Neuronal stem cell (in vitro differentiated cells): ENCODE measurements around the gene ARRDC1.

Source experiments
- DNase-seq: peaks from one replicate; pipeline ENCODE4 v3.0.0-alpha.2; 2013; ENCODE audit warnings: low spot score
- H2AFZ ChIP-seq: one replicate; pipeline ENCODE4 v1.6.1; 2013; ENCODE audit warnings: mild to moderate bottlenecking, low read length, inconsistent platforms
- H2AK5ac ChIP-seq: 2 replicates; pipeline ENCODE4 v1.6.1; 2013; ENCODE audit warnings: low read depth, mild to moderate bottlenecking, inconsistent platforms, low read length, moderate library complexity, mixed read lengths
- H2BK120ac ChIP-seq: 2 replicates; pipeline ENCODE4 v1.6.1; 2013; ENCODE audit warnings: low read depth, mild to moderate bottlenecking, inconsistent platforms, low read length, moderate library complexity, mixed read lengths
- H2BK12ac ChIP-seq: one replicate; pipeline ENCODE4 v1.6.1; 2013; ENCODE audit warnings: low read length, inconsistent platforms
- H2BK15ac ChIP-seq: 2 replicates; pipeline ENCODE4 v1.6.1; 2013; ENCODE audit warnings: mild to moderate bottlenecking, low read length, inconsistent platforms, mixed read lengths
- H2BK5ac ChIP-seq: one replicate; pipeline ENCODE4 v1.6.1; 2013; ENCODE audit warnings: inconsistent platforms, mild to moderate bottlenecking, low read length, moderate library complexity
- H3K14ac ChIP-seq: one replicate; pipeline ENCODE4 v1.6.1; 2013; ENCODE audit warnings: low read length, inconsistent platforms
- H3K18ac ChIP-seq: 2 replicates; pipeline ENCODE4 v1.6.1; 2013; ENCODE audit warnings: low read length, inconsistent platforms
- H3K23ac ChIP-seq: 2 replicates; pipeline ENCODE4 v1.6.1; 2013; ENCODE audit warnings: low read depth, mild to moderate bottlenecking, mixed read lengths, low read length, inconsistent platforms; ENCODE audit not compliant: poor library complexity
- H3K27ac ChIP-seq: replicated peaks from 3 replicates; pipeline ENCODE4 v1.5.1; 2013; ENCODE audit warnings: low read length, inconsistent platforms
- H3K27me3 ChIP-seq, 3 experiments: 2 replicates each; pipeline ENCODE4 v1.6.1; 2013; ENCODE audit warnings: low read length in 3 of 3, mild to moderate bottlenecking in 2 of 3, inconsistent platforms in 1 of 3, low read depth in 1 of 3, mixed read lengths in 1 of 3, moderate library complexity in 1 of 3; ENCODE audit not compliant: control insufficient read depth in 3 of 3, insufficient read depth in 3 of 3
- H3K36me3 ChIP-seq, 2 donors: replicated peaks in 1 of 2; 2 replicates each; pipeline ENCODE4 v1.6.1; 2013; ENCODE audit warnings: low read length in 2 of 2; ENCODE audit not compliant: control insufficient read depth in 2 of 2, insufficient read depth in 2 of 2
- H3K4ac ChIP-seq: 2 replicates; pipeline ENCODE4 v1.6.1; 2013; ENCODE audit warnings: inconsistent platforms, mild to moderate bottlenecking, low read length, moderate library complexity
- H3K4me1 ChIP-seq, 2 donors: 1 replicate in 1 of 2; 2 replicates in 1 of 2; pipeline ENCODE4 v1.6.1; 2013; ENCODE audit warnings: low read length in 2 of 2, low read depth in 1 of 2; ENCODE audit not compliant: control insufficient read depth in 2 of 2, insufficient read depth in 1 of 2
- H3K4me2 ChIP-seq: one replicate; pipeline ENCODE4 v1.6.1; 2013; ENCODE audit warnings: mild to moderate bottlenecking, low read length, inconsistent platforms; ENCODE audit not compliant: insufficient read depth, poor library complexity, severe bottlenecking
- H3K4me3 ChIP-seq, 2 donors: 2 replicates each; pipeline ENCODE4 v1.5.1; 2013; ENCODE audit warnings: low read length in 2 of 2, mild to moderate bottlenecking in 2 of 2, inconsistent platforms in 1 of 2, moderate library complexity in 1 of 2
- H3K79me1 ChIP-seq: one replicate; pipeline ENCODE4 v1.6.1; 2013; ENCODE audit warnings: low read depth, mild to moderate bottlenecking, inconsistent platforms, low read length, moderate library complexity
- H3K9ac ChIP-seq: one replicate; pipeline ENCODE4 v1.6.1; 2013; ENCODE audit warnings: mild to moderate bottlenecking, low read depth, low read length, inconsistent platforms; ENCODE audit not compliant: poor library complexity
- H3K9me3 ChIP-seq, 2 donors: replicated peaks in 1 of 2; 2 replicates each; pipeline versions ENCODE3 to v1.6.1; 2013; ENCODE audit warnings: low read length in 2 of 2, mild to moderate bottlenecking in 2 of 2, inconsistent platforms in 1 of 2, low read depth in 1 of 2, mixed read lengths in 1 of 2, moderate library complexity in 1 of 2; ENCODE audit not compliant: control insufficient read depth in 2 of 2, insufficient read depth in 1 of 2
- H4K8ac ChIP-seq: one replicate; pipeline ENCODE4 v1.6.1; 2013; ENCODE audit warnings: low read depth, mild to moderate bottlenecking, inconsistent platforms, low read length, moderate library complexity
- H4K91ac ChIP-seq: one replicate; pipeline ENCODE4 v1.6.1; 2013; ENCODE audit warnings: low read length, low read depth, mild to moderate bottlenecking, inconsistent platforms; ENCODE audit not compliant: poor library complexity
- WGBS, 2 donors: extraction: QIAGEN DNeasy Blood & Tissue Kit; methylation state at CpG; one replicate each; pipeline ENCODE4 v1.1.7; 2013; ENCODE audit warnings: missing lambda C conversion rate in 2 of 2, mixed read lengths in 1 of 2; ENCODE audit not compliant: insufficient read length in 2 of 2, insufficient replicate concordance in 1 of 2; ENCODE audit errors: extremely low coverage in 2 of 2; 5-methylcytosine and 5-hydroxymethylcytosine counted together

ARRDC1 gene

DNA sequence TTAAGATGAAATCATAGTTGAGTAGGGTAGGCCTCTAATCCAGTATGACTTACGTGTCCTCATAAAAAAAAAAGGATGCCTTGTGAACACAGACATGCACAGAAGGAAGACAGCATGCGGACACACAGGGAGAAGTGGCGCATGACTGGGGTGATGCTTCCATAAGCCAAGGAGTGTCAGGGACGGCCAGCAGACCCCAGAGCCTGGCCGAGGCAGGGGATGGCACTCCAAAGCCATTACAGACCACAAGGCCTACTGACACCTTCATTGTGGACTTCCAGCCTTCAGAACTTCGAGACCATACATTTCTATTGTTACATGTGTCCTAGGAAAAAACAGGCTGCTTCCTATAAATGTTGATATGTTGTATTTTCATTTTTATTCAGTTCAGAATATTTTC, 33.2 kb downstream of the ARRDC1 start:
- peaks cover 0 to 3% of the 10 kb centered on the region in 2 donors for H3K9me3 ChIP-seq
- H2AK5ac ChIP-seq = no peak overlapping the region
- H3K4me2 ChIP-seq = no peak overlapping the region
- H3K27me3 ChIP-seq = no peaks in the 10 kb centered on the region
- H4K91ac ChIP-seq = no peak overlapping the region
- H3K23ac ChIP-seq = no peak overlapping the region
- H2BK5ac ChIP-seq = no peak overlapping the region
- WGBS, 2 donors = no CpG with 5 or more reads among the region's 6 CpGs
- no peak overlapping the region for H3K9ac ChIP-seq
- H3K79me1 ChIP-seq = peaks cover 9% of the 10 kb centered on the region
- no peak overlapping the region for H3K14ac ChIP-seq
- no peak overlapping the region for H3K27ac ChIP-seq
- no peak overlapping the region for H3K4me3 ChIP-seq
- DNase-seq = no peak
- H3K36me3 ChIP-seq = peaks cover 3 to 47% of the 10 kb centered on the region in 2 donors
- no peak overlapping the region for H4K8ac ChIP-seq
- no peak overlapping the region for H3K18ac ChIP-seq
- H2BK120ac ChIP-seq = no peak overlapping the region
- no peak overlapping the region for H3K4ac ChIP-seq
- H3K4me1 ChIP-seq = no peaks in the 10 kb centered on the region
- H2AFZ ChIP-seq = no peak overlapping the region
- no peak overlapping the region for H2BK12ac ChIP-seq
- H2BK15ac ChIP-seq = no peak overlapping the region

- no peak overlapping the region for H2BK15ac ChIP-seq
- H2BK120ac ChIP-seq = no peak overlapping the region
- no peak for DNase-seq
Measured at GRCh38 chr9:137639303-137640051, 34.0 kb downstream of the ARRDC1 start.

DNA sequence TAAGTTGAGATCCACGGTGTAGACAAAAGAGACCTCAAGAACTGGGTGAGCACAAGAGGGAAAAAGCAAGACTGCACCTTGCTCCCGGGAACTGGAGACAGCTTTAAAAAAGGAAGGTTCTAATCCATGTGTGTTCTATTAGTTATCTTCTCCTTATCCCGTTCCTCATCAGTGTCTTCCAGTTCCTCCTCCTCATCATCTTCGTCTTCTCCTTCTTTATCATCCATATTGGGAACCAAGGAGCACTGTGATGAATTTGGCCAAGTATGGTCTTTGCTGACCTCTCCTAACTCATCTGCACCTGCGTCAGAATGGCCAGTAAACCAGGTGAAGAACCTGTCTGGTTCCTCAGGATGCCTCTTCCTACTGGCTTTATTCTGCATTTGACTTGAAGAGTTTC, 35.4 kb downstream of the ARRDC1 start:
- Histone ChIP-seq H2AK5ac (no peak overlapping the region), H3K9me3 (peaks cover 0 to 3% of the 10 kb centered on the region in 2 donors), H3K4ac (no peak overlapping the region), H3K36me3 (peaks cover 7 to 57% of the 10 kb centered on the region in 2 donors), H3K27ac (no peak overlapping the region), H3K4me2 (no peak overlapping the region), H2BK15ac (no peak overlapping the region), H4K91ac (no peak overlapping the region), H3K27me3 (no peaks in the 10 kb centered on the region), H3K18ac (no peak overlapping the region), H3K79me1 (peaks cover 14% of the 10 kb centered on the region), H2BK5ac (no peak overlapping the region), H3K14ac (no peak overlapping the region), H3K4me3 (no peak overlapping the region), H3K4me1 (no peaks in the 10 kb centered on the region), H4K8ac (no peak overlapping the region), H2BK12ac (no peak overlapping the region), H2BK120ac (no peak overlapping the region), H3K9ac (no peak overlapping the region), H2AFZ (no peak overlapping the region), H3K23ac (no peak overlapping the region)
- DNase-seq = no peak
- no CpG with 5 or more reads among the region's 5 CpGs for WGBS, 2 donors

More at GRCh38 chr9:137639303-137640051, 34.0 kb downstream of the ARRDC1 start:
- no peak overlapping the region for H3K4ac ChIP-seq
- no peak overlapping the region for H3K9ac ChIP-seq
- no peaks in the 10 kb centered on the region for H3K27me3 ChIP-seq
- peaks cover 13% of the 10 kb centered on the region for H3K79me1 ChIP-seq
- no peak overlapping the region for H3K14ac ChIP-seq
- H3K9me3 ChIP-seq = peaks cover 0 to 3% of the 10 kb centered on the region in 2 donors
- no peaks in the 10 kb centered on the region for H3K4me1 ChIP-seq
- no peak overlapping the region for H3K27ac ChIP-seq
- no peak overlapping the region for H3K23ac ChIP-seq
- no peak overlapping the region for H2BK5ac ChIP-seq
- H3K4me3 ChIP-seq = no peak overlapping the region
- no peak overlapping the region for H3K4me2 ChIP-seq
- H4K8ac ChIP-seq = no peak overlapping the region
- no peak overlapping the region for H2BK12ac ChIP-seq
- WGBS, 2 donors = no CpG with 5 or more reads among the region's 12 CpGs
- H2AFZ ChIP-seq = no peak overlapping the region
- no peak overlapping the region for H3K18ac ChIP-seq
- H4K91ac ChIP-seq = no peak overlapping the region
- H3K36me3 ChIP-seq = peaks cover 7 to 52% of the 10 kb centered on the region in 2 donors
- H2AK5ac ChIP-seq = no peak overlapping the region

DNA sequence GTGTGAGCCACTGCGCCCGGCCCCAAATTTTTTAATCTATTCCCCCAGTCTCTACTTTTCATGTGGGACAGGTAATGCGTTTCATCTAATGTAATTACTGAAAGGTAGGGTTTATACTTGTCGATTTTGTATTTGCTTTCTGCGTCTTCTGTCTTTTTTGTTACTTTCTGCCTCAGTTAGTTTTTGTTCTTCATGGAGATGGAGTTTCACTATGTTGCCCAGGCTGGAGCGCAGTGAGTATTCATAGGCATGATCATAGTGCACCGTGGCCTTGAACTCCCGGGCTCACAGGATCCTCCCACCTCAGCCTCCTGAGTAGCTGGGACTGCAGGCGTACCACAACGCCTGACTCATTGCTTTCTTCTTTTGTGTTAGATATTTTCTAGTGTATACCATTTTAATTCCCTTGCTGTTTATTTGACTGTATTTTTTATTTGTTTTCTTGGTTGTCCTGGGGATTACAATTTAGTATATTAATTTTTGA, 36.7 kb downstream of the ARRDC1 start:
- Histone ChIP-seq H3K9me3 (peaks cover 0 to 3% of the 10 kb centered on the region in 2 donors), H3K36me3 (peaks cover 9 to 68% of the 10 kb centered on the region in 2 donors), H3K79me1 (peaks cover 16% of the 10 kb centered on the region), H3K4me3 (no peak overlapping the region), H4K8ac (no peak overlapping the region), H2AFZ (no peak overlapping the region), H4K91ac (no peak overlapping the region), H3K9ac (no peak overlapping the region), H2AK5ac (no peak overlapping the region), H3K4me2 (no peak overlapping the region), H2BK5ac (no peak overlapping the region), H3K27me3 (no peaks in the 10 kb centered on the region), H2BK120ac (no peak overlapping the region), H3K18ac (no peak overlapping the region), H3K27ac (no peak overlapping the region), H3K14ac (no peak overlapping the region), H2BK12ac (no peak overlapping the region), H3K4me1 (peaks cover 0 to 1% of the 10 kb centered on the region in 2 donors), H2BK15ac (no peak overlapping the region), H3K23ac (no peak overlapping the region), H3K4ac (no peak overlapping the region)
- DNase-seq = no peak
- WGBS, 2 donors = no CpG with 5 or more reads among the region's 10 CpGs
